Measurements from ENCODE around the gene USH2A.

Gene USH2A

GRCh38 chr1:216422821-216423520 lies at the start of gene USH2A:
TSS of gene USH2A (minus strand) at chr1:216423448. CDS start at chr1:216422336, 1,112 bp downstream.
- H3K36me3 Mint-ChIP-seq: no peaks in the 10 kb centered on the region
- no peak within 1 kb of the TSS for H3K4me3 Mint-ChIP-seq
- peaks cover 5% of the 10 kb centered on the region for H3K9me3 Mint-ChIP-seq
- H3K27ac Mint-ChIP-seq: no peak within 1 kb of the TSS
- no peaks in the 10 kb centered on the region for H3K4me1 Mint-ChIP-seq
- no peaks in the 10 kb centered on the region for H3K27me3 Mint-ChIP-seq

- H3K27me3 Mint-ChIP-seq: no peaks in the 10 kb centered on the region
- no peak overlapping the region for H3K27ac Mint-ChIP-seq
- peaks cover 22% of the 10 kb centered on the region for H3K9me3 Mint-ChIP-seq
- H3K36me3 Mint-ChIP-seq: no peaks in the 10 kb centered on the region
- H3K4me1 Mint-ChIP-seq: no peaks in the 10 kb centered on the region
- H3K4me3 Mint-ChIP-seq: no peak overlapping the region
Observed at GRCh38 chr1:216466162-216466801, 43.0 kb upstream of the USH2A start.

- Mint-ChIP-seq H3K4me1 (no peaks in the 10 kb centered on the region), H3K27me3 (no peaks in the 10 kb centered on the region), H3K4me3 (no peak overlapping the region), H3K27ac (no peak overlapping the region), H3K36me3 (no peaks in the 10 kb centered on the region), H3K9me3 (peaks cover 15% of the 10 kb centered on the region)
Observed at GRCh38 chr1:216464489-216464888, 41.2 kb upstream of the USH2A start.

- no peaks in the 10 kb centered on the region for H3K4me1 Mint-ChIP-seq
- H3K4me3 Mint-ChIP-seq: no peak overlapping the region
- H3K27me3 Mint-ChIP-seq: no peaks in the 10 kb centered on the region
- H3K27ac Mint-ChIP-seq: no peak overlapping the region
- H3K9me3 Mint-ChIP-seq: peaks cover 7% of the 10 kb centered on the region
- H3K36me3 Mint-ChIP-seq: no peaks in the 10 kb centered on the region
Observed at GRCh38 chr1:216462066-216462775, 39.0 kb upstream of the USH2A start.

- Mint-ChIP-seq H3K9me3 (peaks cover 5% of the 10 kb centered on the region), H3K27me3 (no peaks in the 10 kb centered on the region), H3K4me1 (no peaks in the 10 kb centered on the region), H3K27ac (no peak overlapping the region), H3K36me3 (no peaks in the 10 kb centered on the region), H3K4me3 (no peak overlapping the region)
Observed at GRCh38 chr1:216461466-216461865, 38.2 kb upstream of the USH2A start.

- Mint-ChIP-seq H3K27me3 (no peaks in the 10 kb centered on the region), H3K36me3 (no peaks in the 10 kb centered on the region), H3K4me3 (no peak overlapping the region), H3K27ac (no peak overlapping the region), H3K4me1 (no peaks in the 10 kb centered on the region), H3K9me3 (no peaks in the 10 kb centered on the region)
Observed at GRCh38 chr1:216459651-216460207, 36.5 kb upstream of the USH2A start.

- Mint-ChIP-seq H3K4me1 (no peaks in the 10 kb centered on the region), H3K36me3 (no peaks in the 10 kb centered on the region), H3K27me3 (no peaks in the 10 kb centered on the region), H3K27ac (no peak overlapping the region), H3K9me3 (no peaks in the 10 kb centered on the region), H3K4me3 (no peak overlapping the region)
Observed at GRCh38 chr1:216458812-216459211, 35.6 kb upstream of the USH2A start.

GRCh38 chr1:216457356-216457755 lies 34.1 kb upstream of the USH2A start:
- Mint-ChIP-seq H3K4me3 (no peak overlapping the region), H3K4me1 (no peaks in the 10 kb centered on the region), H3K27me3 (no peaks in the 10 kb centered on the region), H3K27ac (no peak overlapping the region), H3K36me3 (no peaks in the 10 kb centered on the region), H3K9me3 (no peaks in the 10 kb centered on the region)

GRCh38 chr1:216456682-216457081 lies 33.4 kb upstream of the USH2A start:
- no peak overlapping the region for H3K4me3 Mint-ChIP-seq
- no peaks in the 10 kb centered on the region for H3K36me3 Mint-ChIP-seq

GRCh38 chr1:216453777-216454176 lies 30.5 kb upstream of the USH2A start:
- no peaks in the 10 kb centered on the region for H3K27me3 Mint-ChIP-seq
- no peak overlapping the region for H3K27ac Mint-ChIP-seq
- H3K36me3 Mint-ChIP-seq: no peaks in the 10 kb centered on the region
- no peak overlapping the region for H3K4me3 Mint-ChIP-seq
- H3K4me1 Mint-ChIP-seq: no peaks in the 10 kb centered on the region
- H3K9me3 Mint-ChIP-seq: no peaks in the 10 kb centered on the region

More at GRCh38 chr1:216456682-216457081, 33.4 kb upstream of the USH2A start:
- no peak overlapping the region for H3K27ac Mint-ChIP-seq
- H3K9me3 Mint-ChIP-seq: no peaks in the 10 kb centered on the region
- no peaks in the 10 kb centered on the region for H3K27me3 Mint-ChIP-seq
- H3K4me1 Mint-ChIP-seq: no peaks in the 10 kb centered on the region

- no peaks in the 10 kb centered on the region for H3K27me3 Mint-ChIP-seq
- no peaks in the 10 kb centered on the region for H3K36me3 Mint-ChIP-seq
- peaks cover 8% of the 10 kb centered on the region for H3K9me3 Mint-ChIP-seq
- no peak overlapping the region for H3K4me3 Mint-ChIP-seq
- H3K4me1 Mint-ChIP-seq: no peaks in the 10 kb centered on the region
- no peak overlapping the region for H3K27ac Mint-ChIP-seq
Observed at GRCh38 chr1:216450227-216450626, 27.0 kb upstream of the USH2A start.

GRCh38 chr1:216448011-216448510 lies 24.8 kb upstream of the USH2A start:
- Mint-ChIP-seq H3K4me3 (no peak overlapping the region), H3K9me3 (peaks cover 12% of the 10 kb centered on the region), H3K36me3 (no peaks in the 10 kb centered on the region), H3K27me3 (no peaks in the 10 kb centered on the region), H3K27ac (no peak overlapping the region), H3K4me1 (no peaks in the 10 kb centered on the region)

GRCh38 chr1:216437603-216438002 lies 14.4 kb upstream of the USH2A start:
- no peaks in the 10 kb centered on the region for H3K9me3 Mint-ChIP-seq
- no peaks in the 10 kb centered on the region for H3K36me3 Mint-ChIP-seq
- H3K27me3 Mint-ChIP-seq: no peaks in the 10 kb centered on the region
- no peak overlapping the region for H3K27ac Mint-ChIP-seq
- H3K4me3 Mint-ChIP-seq: no peak overlapping the region
- no peaks in the 10 kb centered on the region for H3K4me1 Mint-ChIP-seq

- Mint-ChIP-seq H3K27ac (no peak overlapping the region), H3K4me1 (no peaks in the 10 kb centered on the region), H3K4me3 (no peak overlapping the region), H3K9me3 (no peaks in the 10 kb centered on the region), H3K36me3 (no peaks in the 10 kb centered on the region), H3K27me3 (no peaks in the 10 kb centered on the region)
Observed at GRCh38 chr1:216434232-216434631, 11.0 kb upstream of the USH2A start.

GRCh38 chr1:216433175-216433574 lies 9.9 kb upstream of the USH2A start:
- H3K27me3 Mint-ChIP-seq: no peaks in the 10 kb centered on the region
- H3K4me3 Mint-ChIP-seq: no peak overlapping the region
- H3K9me3 Mint-ChIP-seq: no peaks in the 10 kb centered on the region
- H3K4me1 Mint-ChIP-seq: no peaks in the 10 kb centered on the region
- H3K27ac Mint-ChIP-seq: no peak overlapping the region
- no peaks in the 10 kb centered on the region for H3K36me3 Mint-ChIP-seq

- no peak overlapping the region for H3K27ac Mint-ChIP-seq
- no peaks in the 10 kb centered on the region for H3K9me3 Mint-ChIP-seq
- H3K27me3 Mint-ChIP-seq: no peaks in the 10 kb centered on the region
- H3K4me1 Mint-ChIP-seq: no peaks in the 10 kb centered on the region
- no peak overlapping the region for H3K4me3 Mint-ChIP-seq
- no peaks in the 10 kb centered on the region for H3K36me3 Mint-ChIP-seq
Observed at GRCh38 chr1:216430744-216431143, 7.5 kb upstream of the USH2A start.
